Adrenal gland (tissue), 5 donors: ENCODE data around the gene TARM1.

Experiments
- CTCF ChIP-seq, 6 experiments: fragments of 450-650 bp in 4 of 6; fragments of 200-600 bp in 2 of 6; sonication (generic) in 1 of 6; IDR thresholded peaks; 1 replicate in 5 of 6; 2 replicates in 1 of 6; pipeline versions ENCODE4 v1.5.1 to v1.8.0; 2016 to 2021; ENCODE audit warnings: antibody characterized with exemption in 6 of 6, mild to moderate bottlenecking in 2 of 6, moderate library complexity in 1 of 6
- POLR2A ChIP-seq, 2 donors: fragments of 450-650 bp; IDR thresholded peaks; one replicate each; pipeline ENCODE4 v1.6.1; 2017; ENCODE audit warnings: antibody characterized with exemption in 2 of 2, mild to moderate bottlenecking in 2 of 2, moderate library complexity in 1 of 2
- donor health status: DM: no; HTN: no; CAD: no.

DNA sequence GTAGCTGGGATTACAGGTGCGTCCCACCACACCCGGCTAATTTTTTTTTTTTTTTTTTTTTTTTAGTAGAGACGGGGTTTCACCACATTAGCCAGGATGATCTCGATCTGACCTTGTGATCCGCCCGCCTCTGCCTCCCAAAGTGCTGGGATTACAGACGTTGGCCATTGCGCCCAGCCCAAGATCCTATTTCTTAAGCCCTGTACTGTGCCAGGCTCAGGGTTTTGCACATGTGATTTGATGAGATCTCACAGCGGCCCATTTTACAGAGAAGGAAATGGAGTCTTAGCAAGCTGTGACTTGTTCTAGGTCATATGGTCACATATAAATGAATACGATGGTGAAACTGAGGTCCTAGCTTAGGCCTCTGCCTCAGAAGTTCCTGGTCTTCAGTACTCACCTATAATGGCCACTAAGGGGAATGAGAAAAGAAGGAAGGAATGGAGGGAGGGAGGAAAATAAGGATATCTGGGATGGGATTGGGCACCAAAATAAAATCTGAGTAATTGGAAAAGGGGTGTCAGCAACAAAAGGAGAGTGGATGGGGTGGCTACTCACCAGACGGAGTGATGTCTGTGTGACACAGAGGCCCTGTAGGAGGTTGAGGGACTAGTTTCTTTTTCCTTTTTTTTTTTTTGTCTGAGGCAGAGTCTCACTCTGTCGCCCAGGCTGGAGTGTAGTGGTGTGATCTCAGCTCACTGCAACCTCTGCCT lies 18.2 kb upstream of the TARM1 start:
- TF ChIP-seq CTCF (IDR thresholded peaks at IDR 0.05) (no peak), POLR2A (IDR thresholded peaks at IDR 0.05) (no peak)
